Natural killer cell (primary cell): ENCODE data around the gene ZNF385C. TPM values are rescaled to one million over a fixed set of nuclear protein-coding genes. Genes with fewer than 3 reads are reported as not detected.
A peak's percentile ranks its signal among the peaks of the same experiment; 100 is the strongest.

Experiments used
- ATAC-seq, 3 donors: fragments of 150-1000 bp in 2 of 3; fragments of 200-7000 bp in 1 of 3; cut with Tn5 transposase; 1 replicate in 1 of 3; 2 replicates in 2 of 3; pipeline ENCODE4 v1.10.0; 2021; ENCODE audit warnings: mild to moderate bottlenecking in 2 of 3, moderate library complexity in 2 of 3
- DNase-seq, 2 donors: peaks; one replicate each; pipeline versions ENCODE4 v3.0.0 to v3.0.0-alpha.2; 2013 to 2021; ENCODE audit warnings: mixed read lengths in 1 of 2
- H3K27ac ChIP-seq: one replicate; pipeline ENCODE4 v1.5.1; 2013; ENCODE audit warnings: mild to moderate bottlenecking, low read length
- H3K27me3 ChIP-seq: one replicate; pipeline ENCODE4 v1.6.1; 2013; ENCODE audit warnings: low read length; ENCODE audit not compliant: control insufficient read depth, insufficient read depth
- H3K36me3 ChIP-seq: one replicate; pipeline ENCODE4 v1.6.1; 2013; ENCODE audit warnings: low read length; ENCODE audit not compliant: control insufficient read depth, insufficient read depth
- H3K4me1 ChIP-seq: one replicate; pipeline ENCODE4 v1.6.1; 2013; ENCODE audit warnings: low read length; ENCODE audit not compliant: control insufficient read depth, insufficient read depth
- H3K4me3 ChIP-seq: one replicate; pipeline ENCODE4 v1.5.1; 2013; ENCODE audit warnings: low read length
- H3K9me3 ChIP-seq: one replicate; pipeline ENCODE4 v1.6.1; 2013; ENCODE audit warnings: low read length; ENCODE audit not compliant: control insufficient read depth, insufficient read depth
- H3K27ac Mint-ChIP-seq, 2 donors: one replicate each; pipeline ENCODE4 v1.8.0; 2022; ENCODE audit warnings: mild to moderate bottlenecking in 2 of 2, mixed read lengths in 2 of 2, moderate library complexity in 1 of 2
- H3K27me3 Mint-ChIP-seq, 2 donors: one replicate each; pipeline ENCODE4 v1.8.0; 2022; ENCODE audit warnings: low read depth in 2 of 2, mixed read lengths in 2 of 2
- H3K36me3 Mint-ChIP-seq: one replicate; pipeline ENCODE4 v1.8.0; 2022; ENCODE audit warnings: mixed read lengths
- H3K4me1 Mint-ChIP-seq, 2 donors: one replicate each; pipeline ENCODE4 v1.8.0; 2022; ENCODE audit warnings: mixed read lengths in 2 of 2
- H3K4me3 Mint-ChIP-seq: one replicate; pipeline ENCODE4 v1.8.0; 2022; ENCODE audit warnings: mild to moderate bottlenecking, moderate library complexity, mixed read lengths
- H3K9me3 Mint-ChIP-seq, 2 donors: one replicate each; pipeline ENCODE4 v1.8.0; 2022; ENCODE audit warnings: mixed read lengths in 2 of 2
- WGBS: methylation state at CpG from one replicate; pipeline ENCODE4 v1.1.7; 2013; ENCODE audit warnings: missing lambda C conversion rate; ENCODE audit not compliant: insufficient coverage; 5-methylcytosine and 5-hydroxymethylcytosine counted together
- intact Hi-C: fragments of 100-400 bp; cut with micrococcal nuclease; formaldehyde crosslinking; loops from one replicate; pipeline ENCODE4 v1.14.2; 2022
- total RNA-seq, 4 donors: library from RNA; stranded (reverse); fragments of 120-200 nt in 1 of 4; gene quantifications; one replicate each; pipeline versions ENCODE4 v1.2.3 to v1.2.4, GENCODE V29; 2013 to 2022
- TF ChIP-seq, protein P1 (sequence below): fragments of 200-600 bp; IDR thresholded peaks from one replicate; pipeline ENCODE4 v1.8.0; 2022; ENCODE audit warnings: antibody characterized with exemption

The ZNF385C gene
- total RNA-seq, 3 donors from 2014 or later (not counting 1 experiment from before 2014, with no cell fraction given), result 0.28 TPM; not detected in 2

DNA sequence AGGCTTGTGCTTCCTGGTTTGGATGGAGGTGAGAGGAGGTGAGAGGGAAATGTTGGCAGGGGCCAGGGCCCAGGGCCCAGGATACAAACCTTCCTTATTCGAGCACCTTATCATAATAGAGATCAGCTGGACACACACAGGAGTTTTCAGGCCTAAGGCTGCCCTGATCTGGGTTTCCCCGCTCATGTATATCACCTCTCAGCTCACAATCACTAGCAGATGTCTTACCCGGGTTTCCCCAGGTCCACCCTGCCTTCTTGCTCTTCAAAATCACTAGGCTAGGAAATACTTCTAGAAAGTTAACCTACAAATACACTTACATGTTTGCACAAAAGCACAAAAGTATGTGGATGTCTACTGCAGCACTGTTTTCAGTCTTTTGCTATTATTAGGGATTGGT, 28.6 kb upstream of the ZNF385C start:
- peaks cover 7% of the 10 kb centered on the region for H3K36me3 Mint-ChIP-seq
- H3K27ac Mint-ChIP-seq, result no peak overlapping the region
- Histone ChIP-seq H3K9me3 (no peaks in the 10 kb centered on the region), H3K36me3 (peaks cover 61% of the 10 kb centered on the region), H3K4me1 (peaks cover 6% of the 10 kb centered on the region), H3K27me3 (no peaks in the 10 kb centered on the region), H3K4me3 (no peak overlapping the region), H3K27ac (no peak overlapping the region)
- no peak for ATAC-seq
- no peaks in the 10 kb centered on the region for H3K27me3 Mint-ChIP-seq
- no peaks in the 10 kb centered on the region for H3K9me3 Mint-ChIP-seq
- intact Hi-C loops, result no loop called here
- WGBS, result 78% methylated on average over 3 of the region's 3 CpGs
- TF ChIP-seq, protein P1, sequence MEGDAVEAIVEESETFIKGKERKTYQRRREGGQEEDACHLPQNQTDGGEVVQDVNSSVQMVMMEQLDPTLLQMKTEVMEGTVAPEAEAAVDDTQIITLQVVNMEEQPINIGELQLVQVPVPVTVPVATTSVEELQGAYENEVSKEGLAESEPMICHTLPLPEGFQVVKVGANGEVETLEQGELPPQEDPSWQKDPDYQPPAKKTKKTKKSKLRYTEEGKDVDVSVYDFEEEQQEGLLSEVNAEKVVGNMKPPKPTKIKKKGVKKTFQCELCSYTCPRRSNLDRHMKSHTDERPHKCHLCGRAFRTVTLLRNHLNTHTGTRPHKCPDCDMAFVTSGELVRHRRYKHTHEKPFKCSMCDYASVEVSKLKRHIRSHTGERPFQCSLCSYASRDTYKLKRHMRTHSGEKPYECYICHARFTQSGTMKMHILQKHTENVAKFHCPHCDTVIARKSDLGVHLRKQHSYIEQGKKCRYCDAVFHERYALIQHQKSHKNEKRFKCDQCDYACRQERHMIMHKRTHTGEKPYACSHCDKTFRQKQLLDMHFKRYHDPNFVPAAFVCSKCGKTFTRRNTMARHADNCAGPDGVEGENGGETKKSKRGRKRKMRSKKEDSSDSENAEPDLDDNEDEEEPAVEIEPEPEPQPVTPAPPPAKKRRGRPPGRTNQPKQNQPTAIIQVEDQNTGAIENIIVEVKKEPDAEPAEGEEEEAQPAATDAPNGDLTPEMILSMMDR, result no peak
- H3K4me3 Mint-ChIP-seq, result no peak overlapping the region
- no peak for DNase-seq
- peaks cover 14 to 19% of the 10 kb centered on the region in 2 donors for H3K4me1 Mint-ChIP-seq

DNA sequence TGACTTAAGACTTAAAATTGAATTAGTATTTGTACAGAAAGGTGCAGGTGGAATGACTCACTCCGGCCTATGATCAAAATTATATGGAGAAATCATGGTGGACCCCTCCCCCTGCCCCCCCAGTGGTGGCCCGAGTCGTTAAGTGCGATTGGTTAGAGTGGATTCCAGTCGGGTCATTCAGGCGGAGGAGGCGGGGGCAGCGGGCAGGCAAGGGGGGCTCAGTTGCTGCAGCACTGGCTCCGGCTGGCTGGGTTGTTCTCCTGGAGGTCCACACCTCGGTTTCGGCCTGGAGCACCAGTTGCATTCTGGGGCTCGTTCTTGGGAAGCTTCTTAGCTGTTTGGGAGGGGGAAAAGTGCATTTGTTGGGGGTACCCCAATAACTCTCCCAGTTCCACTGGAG, 27.3 kb upstream of the ZNF385C start:
- H3K27ac ChIP-seq, result no peak overlapping the region
- peaks cover 11% of the 10 kb centered on the region for H3K4me1 ChIP-seq
- Mint-ChIP-seq H3K4me3 (no peak overlapping the region), H3K27ac (no peak overlapping the region), H3K36me3 (peaks cover 7% of the 10 kb centered on the region), H3K4me1 (peaks cover 8 to 12% of the 10 kb centered on the region in 2 donors), H3K9me3 (no peaks in the 10 kb centered on the region), H3K27me3 (no peaks in the 10 kb centered on the region)
- H3K9me3 ChIP-seq, result no peaks in the 10 kb centered on the region
- H3K4me3 ChIP-seq, result no peak overlapping the region
- 95% methylated on average over 12 of the region's 12 CpGs for WGBS
- DNase-seq, result no peak
- ATAC-seq, result no peak
- TF ChIP-seq, protein P1, result no peak
- H3K36me3 ChIP-seq, result peaks cover 57% of the 10 kb centered on the region
- H3K27me3 ChIP-seq, result no peaks in the 10 kb centered on the region
- intact Hi-C loops, result no loop called here

DNA sequence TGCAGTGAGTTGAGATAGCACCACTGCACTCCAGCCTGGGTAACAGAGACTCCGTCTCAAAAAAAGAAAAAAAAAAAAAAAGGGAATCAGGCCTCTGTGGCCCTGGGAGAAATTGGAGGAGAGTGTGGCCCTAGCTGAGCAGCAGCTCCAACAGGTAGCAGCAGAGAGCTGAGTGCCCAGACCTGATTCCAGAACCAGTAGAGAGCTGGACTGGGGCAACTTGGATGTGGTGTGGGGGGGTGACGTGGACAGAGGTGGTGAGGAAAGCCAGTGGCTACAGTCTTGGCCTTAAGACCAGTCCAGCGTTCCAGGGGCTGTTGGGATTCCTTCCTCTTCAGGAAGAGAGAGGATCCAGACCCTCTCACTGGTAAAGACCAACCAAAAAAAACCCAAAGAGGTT, 26.0 kb upstream of the ZNF385C start:
- Histone ChIP-seq H3K36me3 (peaks cover 44% of the 10 kb centered on the region), H3K27me3 (no peaks in the 10 kb centered on the region), H3K4me1 (peaks cover 11% of the 10 kb centered on the region), H3K9me3 (no peaks in the 10 kb centered on the region), H3K4me3 (no peak overlapping the region), H3K27ac (no peak overlapping the region)
- no peak overlapping the region for H3K4me3 Mint-ChIP-seq
- no peaks in the 10 kb centered on the region for H3K27me3 Mint-ChIP-seq
- H3K27ac Mint-ChIP-seq, result peak overlapping the region; percentile 4 to 35
- 100% methylated on average over 2 of the region's 3 CpGs for WGBS
- no peaks in the 10 kb centered on the region for H3K9me3 Mint-ChIP-seq
- peaks cover 7% of the 10 kb centered on the region for H3K36me3 Mint-ChIP-seq
- ATAC-seq, result no peak
- H3K4me1 Mint-ChIP-seq, result peaks cover 5 to 16% of the 10 kb centered on the region in 2 donors
- TF ChIP-seq, protein P1, result no peak
- intact Hi-C loops, result no loop called here
- no peak for DNase-seq
